ENCODE data around the gene RAB20.
"Not testable (repeated sequence)": the region's sequence is repeated elsewhere in the genome, so short reads cannot be mapped to it uniquely, and the experiment has no call there.

Gene RAB20

GRCh38 chr13:110554227-110554836 is 7.2 kb downstream of the RAB20 start:
- no peak for DNase-seq

DNA sequence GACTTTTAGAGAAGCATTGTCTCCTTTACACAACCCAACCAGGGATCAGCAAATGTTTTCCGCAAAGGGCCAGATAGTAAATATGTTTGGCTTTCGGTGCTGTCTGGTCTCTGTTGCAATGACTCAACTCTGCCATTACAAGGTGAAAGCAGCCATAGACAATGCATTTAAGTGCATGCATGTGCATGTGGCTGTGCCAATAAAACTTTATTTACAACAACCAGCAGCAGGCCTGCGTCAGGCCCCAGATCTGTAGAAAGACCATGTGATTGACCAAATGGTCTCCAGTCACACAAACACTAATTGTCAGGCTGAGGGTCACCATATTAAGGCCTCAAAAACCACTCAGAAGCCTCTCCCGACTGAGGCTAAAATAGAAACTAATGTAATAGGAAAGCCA is 8.1 kb downstream of the RAB20 start:
- no peak for DNase-seq

DNA sequence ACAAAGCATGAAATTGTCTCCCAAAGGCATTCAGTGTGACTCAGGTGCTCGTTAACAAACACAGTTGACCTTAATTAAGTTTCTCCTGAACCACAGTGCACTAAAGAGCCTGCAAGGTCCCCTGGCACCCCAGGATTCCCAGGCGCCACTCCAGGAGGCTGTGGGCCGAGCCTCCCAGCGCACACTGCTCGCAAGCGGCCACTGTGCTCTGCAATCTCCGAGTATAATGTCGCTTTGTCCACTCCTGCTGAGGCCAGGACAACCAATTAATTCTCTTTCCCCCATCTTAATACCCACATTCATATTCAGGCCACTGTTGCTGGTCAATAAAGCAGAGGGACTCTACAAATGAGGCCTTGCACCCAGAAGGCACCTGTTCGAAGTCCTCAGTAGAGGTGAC is 8.8 kb downstream of the RAB20 start:
- no peak for DNase-seq

- no peak for DNase-seq
Observed at GRCh38 chr13:110551284-110551683, 10.2 kb downstream of the RAB20 start.

GRCh38 chr13:110549795-110550160 is 11.7 kb downstream of the RAB20 start:
- DNase-seq, result no peak

DNA sequence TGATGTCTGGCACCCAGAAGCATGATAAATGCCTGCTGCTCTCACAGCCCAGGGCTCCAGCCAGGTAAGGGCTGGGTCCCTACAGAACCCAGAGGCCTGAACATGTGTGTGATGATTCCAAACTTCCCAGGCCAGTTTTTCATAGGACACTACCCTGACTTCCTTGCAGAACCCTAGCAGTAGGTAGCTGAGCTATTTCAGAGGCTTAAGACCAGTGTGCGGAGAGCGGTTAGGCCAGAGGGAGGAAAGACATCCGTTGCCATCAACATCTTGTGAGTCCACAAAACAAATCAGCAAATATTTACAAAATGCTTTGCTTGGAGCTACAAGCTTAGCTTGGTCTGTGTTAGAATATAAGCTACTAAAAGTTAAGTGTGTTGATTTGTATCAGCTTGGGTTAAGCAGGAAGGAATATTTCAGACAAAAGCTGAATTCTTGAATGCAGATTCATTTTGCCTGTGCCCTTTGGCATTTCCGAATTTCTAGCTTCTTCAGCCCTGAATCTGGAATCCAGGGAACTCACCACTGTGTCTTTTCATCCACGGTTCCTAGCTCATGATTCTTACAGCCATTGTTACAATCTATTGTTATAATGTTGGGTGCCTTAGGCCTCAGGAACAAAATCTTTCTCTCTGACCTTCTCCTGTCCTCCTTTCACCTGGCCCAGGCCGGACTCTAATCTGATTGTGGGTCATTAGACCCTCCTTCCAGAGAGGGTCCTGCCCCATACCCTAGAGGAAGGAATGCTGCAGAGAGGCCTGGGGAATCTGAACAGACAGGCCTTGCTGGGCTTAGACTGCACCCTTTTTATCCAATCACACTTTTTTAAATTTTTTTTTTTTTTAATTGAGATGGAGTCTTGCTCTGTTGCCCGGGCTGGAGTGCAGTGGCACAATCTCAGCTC is 12.4 kb downstream of the RAB20 start:
- no peak for DNase-seq

DNA sequence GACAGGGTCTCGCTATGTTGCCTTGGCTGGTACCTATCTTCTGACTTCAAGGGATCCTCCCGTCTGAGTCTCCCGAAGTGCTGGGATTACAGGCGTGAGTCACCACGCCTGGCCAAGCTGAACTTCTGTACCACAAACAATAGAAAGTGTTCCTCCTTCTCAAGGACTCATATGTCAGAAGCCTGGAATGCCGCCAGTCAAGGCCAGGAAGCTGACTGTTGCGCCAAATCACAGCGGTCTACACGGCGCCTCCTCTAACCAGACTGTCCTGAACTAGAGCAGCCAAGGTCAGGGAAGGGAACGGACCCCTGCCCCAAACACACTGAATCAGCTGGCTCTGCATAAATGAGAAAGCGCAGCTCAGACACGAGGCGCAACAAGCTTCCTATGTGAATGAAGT is 14.6 kb downstream of the RAB20 start:
- no peak for DNase-seq

DNA sequence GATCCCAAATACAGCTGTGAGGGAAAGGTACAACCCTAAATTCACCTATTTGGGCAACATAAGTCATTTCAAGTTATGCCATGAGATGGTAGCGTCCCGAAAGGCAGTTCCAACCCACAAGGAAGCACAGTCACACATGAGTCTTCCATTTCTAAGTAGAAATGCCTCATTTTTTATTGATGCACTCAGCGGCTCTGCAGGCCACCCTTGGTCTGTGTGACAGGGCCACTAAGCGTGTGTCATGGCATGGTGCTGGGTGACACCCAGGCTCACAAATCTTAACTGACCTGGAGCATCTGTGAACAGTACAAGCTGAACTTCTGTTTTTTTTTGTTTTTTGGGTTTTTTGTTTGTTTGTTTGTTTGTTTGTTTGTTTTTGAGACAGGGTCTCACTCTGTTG is 15.1 kb downstream of the RAB20 start:
- no peak for DNase-seq

DNA sequence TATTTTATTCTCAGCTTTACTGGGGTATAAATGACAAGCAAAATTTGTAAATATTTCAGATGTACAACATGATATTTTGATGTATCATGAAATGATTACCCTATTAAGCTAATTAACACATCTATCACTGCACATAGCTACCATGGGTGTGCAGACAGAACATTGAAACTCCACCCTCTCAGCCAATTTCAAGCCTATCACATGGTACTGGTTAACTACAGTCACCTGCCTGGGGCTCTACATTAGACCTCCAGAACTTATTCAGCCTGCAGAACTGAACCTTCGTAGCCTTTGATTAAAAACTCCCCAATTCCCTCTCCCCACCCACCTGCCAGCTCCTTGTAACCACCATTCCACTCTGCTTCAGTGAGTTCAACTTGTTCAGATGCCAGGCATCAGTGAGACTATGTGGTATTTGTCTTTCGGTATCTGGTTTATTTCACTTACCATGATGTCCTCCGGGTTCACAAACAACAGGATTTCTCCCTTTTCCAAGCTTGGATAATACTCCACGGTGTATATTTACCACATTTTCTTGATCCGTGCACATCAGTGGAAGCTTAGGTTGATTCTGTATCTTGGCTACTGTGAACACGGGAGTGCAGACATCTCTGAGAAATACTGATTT is 19.2 kb downstream of the RAB20 start:
- no peak for DNase-seq

DNA sequence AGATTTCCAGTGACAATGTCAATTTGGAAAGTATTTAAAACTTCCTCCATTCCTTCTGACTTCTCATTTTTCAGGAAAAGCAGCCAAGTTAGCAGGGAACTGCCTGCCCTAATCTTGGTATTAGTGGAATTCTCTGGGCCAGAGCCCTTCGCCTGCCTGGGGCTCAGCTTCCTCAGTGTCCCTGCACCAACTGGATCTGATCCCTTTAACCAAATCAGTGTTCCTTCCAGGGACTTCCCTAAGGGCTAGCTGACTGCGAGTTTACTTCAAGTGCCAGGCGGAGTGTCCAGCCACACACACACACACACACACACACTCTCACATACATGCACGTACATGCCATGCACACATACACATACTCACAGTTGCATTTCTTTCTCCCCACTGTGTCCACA is 20.0 kb downstream of the RAB20 start:
- DNase-seq, result no peak

DNA sequence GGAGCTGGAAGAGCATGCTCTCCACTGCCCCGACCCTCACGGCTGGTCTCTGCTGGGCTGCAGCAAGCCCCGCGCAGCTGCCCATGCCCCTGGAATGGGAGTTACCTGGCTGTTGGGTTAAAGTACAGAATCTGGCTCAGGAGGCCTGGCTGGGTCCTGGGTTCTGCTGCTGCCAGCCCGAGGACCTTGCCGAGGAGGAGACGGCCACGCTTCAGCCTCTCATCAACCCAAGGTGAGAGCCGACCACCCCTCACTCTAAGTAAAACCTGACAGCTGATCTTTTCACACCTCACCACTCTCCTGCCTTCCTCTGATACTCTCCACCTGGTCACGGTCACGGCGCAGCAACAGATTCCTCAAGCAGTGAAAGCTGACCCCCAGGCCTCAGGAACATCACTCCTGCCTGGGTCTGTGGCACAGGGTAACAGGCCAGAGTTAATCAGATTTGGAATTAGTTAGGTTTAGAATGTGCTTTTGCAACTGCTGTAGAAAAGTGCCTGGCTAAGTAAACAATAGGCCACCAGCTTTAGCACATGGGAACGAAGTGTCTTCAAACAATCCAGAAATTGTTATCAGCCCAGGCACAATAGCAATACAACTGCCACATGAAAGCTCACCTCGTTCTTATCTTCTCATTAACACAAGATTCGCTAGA is 20.5 kb downstream of the RAB20 start:
- no peak for DNase-seq

GRCh38 chr13:110539894-110540293 is 21.6 kb downstream of the RAB20 start:
- DNase-seq, result no peak

- DNase-seq, result no peak
Observed at GRCh38 chr13:110538632-110539031, 22.9 kb downstream of the RAB20 start.

GRCh38 chr13:110536006-110536693 is 25.4 kb downstream of the RAB20 start:
- no peak for DNase-seq

- no peak for DNase-seq
Observed at GRCh38 chr13:110535526-110535925, 26.0 kb downstream of the RAB20 start.

DNA sequence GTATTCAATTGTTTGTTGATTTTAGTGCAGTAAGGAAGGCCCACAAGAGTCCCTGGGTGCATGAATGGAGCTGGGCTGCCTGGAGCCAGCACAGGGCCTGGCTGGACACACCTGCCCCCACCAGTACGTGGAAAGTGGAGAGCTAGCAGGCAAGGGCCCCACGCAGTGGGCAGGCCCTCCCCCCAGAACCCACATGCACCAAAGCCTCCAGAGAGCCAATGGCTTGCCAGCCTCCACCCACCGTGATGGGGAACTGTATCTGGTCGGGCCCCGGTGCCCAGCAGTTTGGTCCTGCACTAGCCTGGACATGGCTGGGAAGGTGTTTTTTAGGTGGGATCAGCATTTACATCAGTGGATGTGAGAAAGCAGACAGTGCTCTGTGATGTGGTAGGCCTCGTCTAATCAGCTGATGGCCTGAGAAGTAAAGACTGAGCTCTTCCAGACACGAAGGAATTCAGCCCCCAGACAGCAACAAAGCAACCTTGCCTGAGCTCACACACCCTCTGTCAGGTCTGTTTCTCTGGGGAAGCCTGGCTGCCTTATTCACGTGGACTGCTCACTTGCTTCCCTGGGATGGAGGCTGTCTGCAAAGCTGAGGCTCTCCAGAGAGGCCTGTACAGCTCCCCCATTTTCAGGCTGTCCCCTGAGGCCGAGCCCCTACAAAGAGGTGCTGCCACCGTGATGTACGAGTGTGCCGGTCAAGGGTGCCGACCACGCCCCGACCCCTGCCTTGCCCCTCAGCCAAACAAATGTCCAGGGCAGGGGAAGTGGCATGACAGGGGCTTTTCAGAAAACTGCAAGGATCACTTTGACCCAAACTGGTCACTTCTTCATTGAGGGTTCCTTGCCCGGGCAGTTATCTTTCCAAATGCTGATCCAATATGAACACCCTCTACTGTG is 27.5 kb downstream of the RAB20 start:
- no peak for DNase-seq

DNA sequence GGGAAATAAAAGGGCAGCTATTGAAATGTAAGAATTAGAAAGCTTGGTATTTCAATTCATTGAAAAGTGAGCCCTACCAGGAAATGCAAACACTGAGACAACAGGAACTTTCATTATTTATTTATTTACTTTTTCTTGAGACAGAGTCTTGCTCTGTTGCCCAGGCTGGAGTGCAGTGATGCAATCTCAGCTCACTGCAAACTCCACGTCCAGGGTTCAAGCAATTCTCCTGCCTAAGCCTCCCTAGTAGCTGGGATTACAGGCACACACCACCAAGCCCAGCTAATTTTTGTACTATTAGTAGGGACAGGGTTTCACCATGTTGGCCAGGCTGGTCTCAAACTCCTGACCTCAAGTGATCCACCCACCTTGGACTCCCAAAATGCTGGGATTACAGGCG is 29.3 kb downstream of the RAB20 start:
- DNase-seq, result not testable (repeated sequence)

GRCh38 chr13:110531671-110532083 is 29.8 kb downstream of the RAB20 start:
- DNase-seq, result no peak

DNA sequence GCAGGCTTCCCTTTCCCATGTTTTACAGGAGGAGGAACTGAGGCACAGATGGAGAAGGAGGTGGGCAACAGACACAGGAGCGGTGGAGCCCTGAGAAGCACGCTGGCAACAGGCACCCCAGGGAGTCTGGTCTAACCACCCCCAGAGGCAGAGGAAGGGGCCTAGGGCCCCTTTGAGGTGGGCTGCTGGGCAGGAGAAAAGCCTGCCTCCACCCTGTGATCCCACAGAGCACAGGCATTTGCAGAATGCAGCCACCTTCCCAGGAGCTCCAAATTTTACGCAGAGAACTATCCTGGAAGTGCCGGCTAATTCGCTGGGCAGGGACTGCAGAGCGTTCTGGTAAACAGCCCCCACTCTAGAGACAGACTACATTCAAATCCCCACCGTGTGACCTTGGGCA is 30.4 kb downstream of the RAB20 start:
- DNase-seq, result no peak

- no peak for DNase-seq
Observed at GRCh38 chr13:110529522-110530311, 31.8 kb downstream of the RAB20 start.

GRCh38 chr13:110528911-110529310 is 32.6 kb downstream of the RAB20 start:
- no peak for DNase-seq
